ENCODE results near the gene PSMG3. TPM values are rescaled to one million over a fixed set of nuclear protein-coding genes. Genes with fewer than 3 reads are reported as not detected.

The PSMG3 gene
- total RNA-seq, 1 donor from 2014 or later = 11.2 TPM

DNA sequence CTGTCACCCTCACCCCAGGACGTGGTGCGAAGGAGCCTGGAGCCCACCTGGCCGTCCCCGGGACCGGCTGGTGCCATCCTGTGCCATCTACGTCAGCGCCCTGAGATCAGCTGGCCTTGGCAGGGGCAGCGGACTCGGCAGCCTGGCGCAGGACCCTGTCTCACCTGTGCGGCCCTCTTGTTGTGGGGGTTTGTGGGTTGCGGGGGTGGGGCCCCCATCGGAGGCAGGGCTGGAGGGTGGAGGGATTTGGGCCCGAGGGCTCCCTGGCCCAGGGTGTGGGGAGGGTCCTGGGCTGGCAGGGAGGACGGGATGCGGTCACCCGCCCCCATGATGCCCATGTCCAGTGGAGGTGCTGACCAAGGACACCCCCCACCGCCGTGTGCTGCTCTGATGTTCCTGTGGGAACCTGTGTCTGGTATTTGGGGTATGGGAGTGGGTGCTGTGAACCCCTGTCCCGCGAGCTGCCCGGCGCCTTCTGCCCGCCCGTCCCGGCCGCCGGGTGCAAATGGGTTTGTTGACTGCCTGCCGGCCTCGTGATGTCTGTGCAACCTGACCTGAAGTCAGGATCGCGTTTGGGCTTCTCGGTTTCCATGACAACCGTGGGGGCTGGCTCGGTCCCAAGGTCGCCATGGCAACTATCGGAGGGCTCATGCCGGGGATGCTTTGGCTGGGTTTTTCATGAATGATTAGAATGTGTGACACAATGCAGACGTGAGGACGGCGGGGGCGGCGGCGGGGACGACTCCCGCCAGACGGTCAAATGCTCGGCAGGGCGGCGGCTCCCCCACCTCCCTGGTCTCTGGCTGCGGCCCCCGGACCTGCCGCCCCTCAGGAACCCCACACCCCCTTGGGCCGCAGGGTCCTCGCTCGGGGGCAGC, 32.1 kb downstream of the PSMG3 start:
- TF ChIP-seq CTCF (IDR thresholded peaks at IDR 0.05; ENCODE audit: borderline replicate concordance) = no peak
- Histone ChIP-seq H3K4me3 (peak overlapping the region; percentile 72), H3K27me3 (ENCODE audit: low read depth) (no peaks in the 10 kb centered on the region), H3K27ac (replicated peaks) (peak overlapping the region; percentile 99), H3K9me3 (replicated peaks) (no peaks in the 10 kb centered on the region), H3K36me3 (peaks cover 38% of the 10 kb centered on the region), H3K4me1 (peaks cover 74% of the 10 kb centered on the region)
- intact Hi-C loops (cut with micrococcal nuclease) = no loop called here
- DNase-seq = peak; percentile 93

DNA sequence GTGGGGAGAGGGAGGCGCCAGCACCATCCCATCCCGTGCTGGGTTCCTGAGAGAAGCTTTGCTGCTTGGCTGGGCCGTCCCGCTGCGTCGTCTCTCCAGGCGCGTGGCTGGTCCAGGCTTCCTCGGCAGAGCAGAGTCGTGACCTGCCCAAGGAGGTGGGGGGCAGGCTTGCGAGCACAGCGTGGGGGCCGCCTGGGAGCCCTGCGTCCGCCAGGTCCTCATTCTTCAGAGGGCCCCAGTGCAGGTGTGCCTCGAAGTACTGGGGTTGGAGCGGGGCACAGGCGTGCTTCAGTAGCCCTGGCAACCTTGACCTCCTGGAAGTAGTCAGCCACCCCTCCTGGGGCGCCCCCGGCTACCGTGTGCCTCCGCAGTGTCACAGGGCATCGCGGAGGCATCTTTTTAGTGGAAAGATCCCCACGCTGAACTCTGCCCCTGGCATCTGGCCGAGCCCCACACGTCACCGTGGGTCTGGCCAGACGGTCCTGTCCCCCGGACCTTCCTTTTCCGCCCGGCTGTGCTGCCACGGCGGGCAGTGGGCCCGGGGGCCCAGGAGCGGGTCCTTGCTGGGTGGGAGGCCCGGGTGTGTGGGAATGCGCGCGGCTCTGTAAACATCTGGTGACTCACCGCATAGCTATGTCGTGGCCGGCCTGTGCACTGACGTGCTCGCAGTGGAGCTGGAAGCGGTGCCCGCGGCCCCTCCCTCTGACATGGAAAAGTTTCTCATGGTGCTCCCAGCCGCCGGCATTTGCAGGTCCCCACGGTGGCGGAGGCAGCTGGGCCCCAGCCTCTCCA, 32.9 kb downstream of the PSMG3 start:
- peak overlapping the region; percentile 72 for H3K4me3 ChIP-seq
- peak overlapping the region; percentile 99 for H3K27ac ChIP-seq (replicated peaks)
- no peaks in the 10 kb centered on the region for H3K9me3 ChIP-seq (replicated peaks)
- H3K36me3 ChIP-seq = peaks cover 29% of the 10 kb centered on the region
- no peaks in the 10 kb centered on the region for H3K27me3 ChIP-seq (ENCODE audit: low read depth)
- intact Hi-C loops (cut with micrococcal nuclease) = no loop called here
- DNase-seq = peak; percentile 96
- no peak for TF ChIP-seq CTCF (IDR thresholded peaks at IDR 0.05; ENCODE audit: borderline replicate concordance)
- H3K4me1 ChIP-seq = peaks cover 76% of the 10 kb centered on the region

DNA sequence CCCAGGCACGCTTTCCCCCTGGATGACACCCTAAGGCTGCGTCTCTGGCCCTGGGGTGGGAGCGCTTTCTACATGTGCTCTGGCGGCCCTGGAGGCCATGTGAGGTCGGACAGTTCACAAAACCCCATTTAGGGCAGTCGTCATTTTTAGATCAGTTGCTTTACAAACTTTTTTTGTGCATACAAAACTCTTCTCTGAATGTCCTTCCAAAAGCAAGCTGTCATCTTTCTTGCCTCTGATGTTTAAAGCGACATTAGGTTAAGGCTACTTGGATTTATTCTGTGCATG, 33.4 kb downstream of the PSMG3 start:
- no peaks in the 10 kb centered on the region for H3K9me3 ChIP-seq (replicated peaks)
- H3K36me3 ChIP-seq = peaks cover 24% of the 10 kb centered on the region
- H3K27ac ChIP-seq (replicated peaks) = peak overlapping the region; percentile 99
- H3K4me3 ChIP-seq = peak overlapping the region; percentile 72
- H3K4me1 ChIP-seq = peaks cover 81% of the 10 kb centered on the region
- intact Hi-C loops (cut with micrococcal nuclease) = no loop called here
- TF ChIP-seq CTCF (IDR thresholded peaks at IDR 0.05; ENCODE audit: borderline replicate concordance) = no peak
- no peaks in the 10 kb centered on the region for H3K27me3 ChIP-seq (ENCODE audit: low read depth)
- no peak for DNase-seq

- intact Hi-C loops (cut with micrococcal nuclease) = no loop called here
- Histone ChIP-seq H3K27ac (replicated peaks) (peak overlapping the region; percentile 99), H3K27me3 (ENCODE audit: low read depth) (no peaks in the 10 kb centered on the region), H3K36me3 (peaks cover 19% of the 10 kb centered on the region), H3K4me3 (peak overlapping the region; percentile 72), H3K4me1 (peaks cover 84% of the 10 kb centered on the region), H3K9me3 (replicated peaks) (no peaks in the 10 kb centered on the region)
- TF ChIP-seq CTCF (IDR thresholded peaks at IDR 0.05; ENCODE audit: borderline replicate concordance) = no peak
- no peak for DNase-seq
Measured at GRCh38 chr7:1535701-1536454, 34.0 kb downstream of the PSMG3 start.

- Histone ChIP-seq H3K27me3 (ENCODE audit: low read depth) (no peaks in the 10 kb centered on the region), H3K4me3 (no peak overlapping the region), H3K27ac (replicated peaks) (peak overlapping the region; percentile 99), H3K36me3 (peaks cover 11% of the 10 kb centered on the region), H3K4me1 (peaks cover 87% of the 10 kb centered on the region), H3K9me3 (replicated peaks) (no peaks in the 10 kb centered on the region)
- intact Hi-C loops (cut with micrococcal nuclease) = no loop called here
- no peak for DNase-seq
- TF ChIP-seq CTCF (IDR thresholded peaks at IDR 0.05; ENCODE audit: borderline replicate concordance) = no peak
Measured at GRCh38 chr7:1535100-1535458, 34.8 kb downstream of the PSMG3 start.

All from left ventricle myocardium inferior (tissue), 1 donor.